Measurements from ENCODE around the gene SLCO2B1.

Gene SLCO2B1

GRCh38 chr11:75246671-75247350 is 95.9 kb downstream of the SLCO2B1 start:
- no peak for DNase-seq (ENCODE audit: low read depth in 2 of 2)

GRCh38 chr11:75248924-75249256 is 98.0 kb downstream of the SLCO2B1 start:
- DNase-seq (ENCODE audit: low read depth in 2 of 2), result no peak

GRCh38 chr11:75249704-75250103 is 98.8 kb downstream of the SLCO2B1 start:
- no peak for DNase-seq (ENCODE audit: low read depth in 2 of 2)

- no peak for DNase-seq (ENCODE audit: low read depth in 2 of 2)
Measured at GRCh38 chr11:75254326-75254725, 103.4 kb downstream of the SLCO2B1 start.

Data from stimulated activated CD8-positive, alpha-beta memory T cell treated with anti-CD3 and anti-CD28 coated beads, Interleukin-2, amount 100 ng/mL, for 1 hour (primary cell).